DMS53 (cell line): ENCODE data around the gene COL23A1.
"Not testable (repeated sequence)": the region's sequence is repeated elsewhere in the genome, so short reads cannot be mapped to it uniquely, and the experiment has no call there.

Experiments used
- DNase-seq: peaks from one replicate; lab custom pipeline; 2025; lab: John Stamatoyannopoulos, UW

The COL23A1 gene

DNA sequence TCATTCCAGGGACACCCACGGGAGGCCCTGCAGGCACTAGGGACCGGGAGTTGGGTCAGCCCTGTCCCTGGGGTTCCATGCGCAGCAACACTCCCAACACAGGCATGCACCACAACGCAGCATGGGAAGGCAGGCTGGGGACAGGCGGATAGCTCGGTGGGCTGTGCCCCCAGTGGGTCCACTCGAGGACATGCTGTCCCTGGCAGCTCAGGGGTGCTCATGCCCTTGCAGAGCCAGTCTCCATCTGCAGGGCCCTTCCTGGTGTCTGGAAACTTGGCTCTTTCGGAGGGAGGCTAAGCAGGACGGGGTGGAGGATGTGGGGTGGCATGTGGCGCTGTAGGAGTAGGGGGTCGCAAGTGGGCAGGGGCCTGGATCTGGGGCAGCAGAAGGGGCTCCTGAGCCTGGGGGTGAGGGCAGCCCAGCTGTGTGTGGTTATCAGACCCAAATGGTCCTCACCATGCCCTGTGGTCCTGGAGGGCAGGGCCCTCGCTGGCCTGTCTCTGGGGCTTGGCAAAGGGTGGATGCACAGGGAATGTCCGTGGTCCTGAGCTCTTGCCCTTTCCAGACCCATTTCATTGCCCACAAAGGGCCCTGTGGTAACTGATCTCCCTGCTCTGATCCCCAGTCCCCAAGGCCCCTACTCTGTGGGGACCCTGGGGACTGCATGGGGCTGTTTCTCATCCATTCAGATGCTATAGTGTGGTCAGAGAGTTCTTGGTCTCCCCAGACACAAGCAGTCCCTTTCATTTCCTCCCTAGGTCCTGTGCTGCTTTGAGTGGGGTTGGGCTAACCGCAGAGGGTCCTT, 267.3 kb downstream of the COL23A1 start:
- DNase-seq, result no peak

DNA sequence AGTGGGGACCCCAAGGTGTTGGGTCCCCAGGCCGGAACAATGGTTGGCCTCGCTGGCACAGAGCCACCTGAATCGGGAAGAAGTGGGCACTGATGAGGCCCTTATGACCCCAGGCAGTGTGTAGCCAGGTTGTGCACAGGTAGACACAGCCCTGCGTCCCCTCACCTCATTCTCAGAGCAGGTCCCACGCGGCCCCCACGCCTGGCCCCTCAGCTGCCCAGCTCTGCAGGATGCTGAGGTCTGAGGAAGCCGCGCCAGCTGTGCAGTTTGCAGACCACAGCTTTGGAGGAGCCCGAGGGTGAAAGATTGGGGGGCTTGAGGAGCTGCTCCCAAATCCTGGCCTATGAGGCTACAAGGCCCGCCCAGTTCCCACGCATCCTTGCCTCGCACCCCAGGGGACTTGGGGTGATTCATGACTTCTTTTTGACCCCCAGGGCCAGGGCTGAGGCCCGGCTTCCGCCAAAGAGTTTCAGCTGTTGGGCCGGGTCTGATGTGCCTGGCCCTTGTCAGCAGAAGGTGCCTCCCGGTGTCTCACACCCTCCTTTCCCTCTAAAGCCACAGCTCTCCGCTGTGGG, 269.8 kb downstream of the COL23A1 start:
- DNase-seq, result no peak

DNA sequence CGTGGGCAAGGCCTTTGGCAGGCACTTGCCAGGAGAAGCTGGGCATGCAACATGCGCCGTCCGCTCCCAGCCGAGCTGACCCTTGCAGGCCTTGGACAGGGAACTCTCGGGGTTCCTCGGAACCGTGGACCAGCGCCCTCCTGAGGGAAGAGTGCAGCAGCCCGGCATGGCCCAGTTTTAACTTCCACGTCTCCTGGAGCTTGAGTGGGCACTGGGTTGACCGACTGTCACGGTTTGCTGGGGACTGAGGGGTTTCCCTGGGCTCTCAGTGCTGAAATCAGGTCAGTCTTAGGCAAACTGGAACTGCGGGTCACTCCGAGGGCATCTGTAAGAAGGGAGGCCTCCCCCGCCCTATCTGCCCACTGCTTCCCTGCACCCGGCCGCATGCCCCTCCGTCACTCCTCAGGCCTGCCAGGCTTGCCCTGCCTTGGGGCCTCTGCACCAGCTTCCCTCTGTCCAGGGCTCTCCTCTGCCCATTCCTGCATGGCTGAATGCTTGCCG, 270.6 kb downstream of the COL23A1 start:
- no peak for DNase-seq

DNA sequence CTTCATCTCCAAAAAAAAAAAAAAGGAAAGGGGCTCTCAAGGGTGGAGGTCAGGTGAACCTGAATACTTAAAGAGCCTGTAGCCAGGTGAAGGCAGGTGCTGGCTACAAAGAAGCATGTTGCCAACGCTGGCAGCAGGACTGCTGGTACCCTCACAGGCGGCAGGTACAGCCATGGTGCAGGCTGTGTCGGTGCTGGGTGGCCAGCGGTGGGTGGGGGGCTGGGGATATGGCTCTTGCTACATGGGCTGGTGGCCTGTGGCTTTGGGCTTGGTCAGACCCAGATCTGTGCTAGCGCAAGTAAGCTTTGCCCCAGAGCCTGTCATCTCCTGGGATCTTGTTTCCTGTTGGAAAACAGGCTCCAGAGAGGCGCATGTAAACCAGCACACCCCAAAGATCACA, 271.3 kb downstream of the COL23A1 start:
- DNase-seq, result no peak

DNA sequence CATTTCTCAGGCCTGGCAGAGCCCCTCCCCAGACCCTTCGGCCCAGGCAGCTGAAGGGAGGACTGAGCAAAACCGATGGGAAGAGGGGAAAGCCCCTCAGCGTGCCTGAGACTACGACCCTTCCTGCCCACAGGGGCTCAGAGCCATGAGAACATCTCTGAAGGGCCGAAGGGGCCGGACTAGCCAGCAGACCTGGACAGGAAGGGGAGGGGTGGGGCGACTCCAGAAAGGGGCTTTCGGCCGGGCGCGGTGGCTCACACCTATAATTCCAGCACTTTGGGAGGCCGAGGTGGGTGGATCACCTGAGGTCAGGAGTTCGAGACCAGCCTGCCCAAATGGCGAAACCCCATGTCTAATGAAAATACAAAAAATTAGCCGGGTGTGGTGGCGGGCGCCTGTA, 271.8 kb downstream of the COL23A1 start:
- DNase-seq, result no peak

DNA sequence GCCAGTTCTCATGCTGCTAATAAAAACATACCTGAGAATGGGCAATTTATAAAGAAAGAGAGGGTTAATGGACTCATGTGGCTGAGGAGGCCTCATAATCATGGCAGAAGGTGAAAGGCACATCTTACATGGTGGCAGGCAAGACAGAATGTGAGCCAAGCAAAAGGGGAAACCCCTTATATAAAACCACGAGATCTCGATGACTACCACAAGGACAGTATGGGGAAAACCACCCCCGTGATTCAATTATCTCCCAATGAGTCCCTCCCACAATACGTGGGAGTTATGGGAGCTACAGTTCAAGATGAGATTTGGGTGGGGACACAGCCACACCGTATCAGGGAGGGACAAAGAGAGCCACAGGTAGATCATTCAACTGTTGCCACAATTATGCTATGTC, 272.5 kb downstream of the COL23A1 start:
- DNase-seq, result not testable (repeated sequence)

DNA sequence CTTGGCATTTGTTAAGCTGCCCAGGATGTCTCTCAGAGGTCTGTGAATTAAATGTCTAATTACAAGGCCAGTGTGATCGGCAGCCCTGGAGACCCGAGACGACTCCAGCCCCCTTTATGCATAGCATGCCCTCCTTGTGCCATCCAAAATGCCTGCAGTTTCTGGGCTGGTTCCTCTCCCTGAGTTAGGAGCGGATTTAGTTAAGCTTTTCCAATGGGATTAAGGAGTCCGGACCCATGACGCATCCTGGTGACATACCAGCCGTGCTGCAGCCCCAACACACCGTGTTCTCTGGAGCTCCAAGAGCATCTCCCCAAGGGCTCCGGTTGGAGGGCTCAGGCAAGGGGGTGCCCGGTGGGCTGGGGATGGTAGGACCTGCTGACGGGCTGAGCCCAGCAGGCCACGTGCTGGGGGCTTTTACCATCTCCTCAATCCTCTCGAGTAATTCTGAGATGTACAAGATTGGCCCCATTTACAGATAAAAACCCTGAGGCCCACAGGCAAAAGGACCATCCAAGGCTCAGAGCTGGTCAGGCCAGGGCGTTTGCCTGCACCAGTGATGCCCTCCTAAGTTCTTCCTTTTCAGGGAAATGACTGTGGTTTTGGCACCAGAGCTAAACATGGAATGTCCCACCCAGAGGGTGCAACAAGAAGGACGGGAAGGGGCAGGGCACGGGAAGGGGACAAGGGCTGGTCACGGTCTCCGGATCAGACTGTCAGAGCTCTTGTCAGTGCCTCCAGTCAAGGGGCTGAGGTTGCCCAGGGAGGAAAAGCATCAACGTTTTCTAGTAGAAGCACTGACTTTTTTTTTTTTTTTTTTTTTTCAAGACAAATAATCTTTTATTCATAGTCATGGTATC, 275.0 kb downstream of the COL23A1 start:
- DNase-seq, result no peak

DNA sequence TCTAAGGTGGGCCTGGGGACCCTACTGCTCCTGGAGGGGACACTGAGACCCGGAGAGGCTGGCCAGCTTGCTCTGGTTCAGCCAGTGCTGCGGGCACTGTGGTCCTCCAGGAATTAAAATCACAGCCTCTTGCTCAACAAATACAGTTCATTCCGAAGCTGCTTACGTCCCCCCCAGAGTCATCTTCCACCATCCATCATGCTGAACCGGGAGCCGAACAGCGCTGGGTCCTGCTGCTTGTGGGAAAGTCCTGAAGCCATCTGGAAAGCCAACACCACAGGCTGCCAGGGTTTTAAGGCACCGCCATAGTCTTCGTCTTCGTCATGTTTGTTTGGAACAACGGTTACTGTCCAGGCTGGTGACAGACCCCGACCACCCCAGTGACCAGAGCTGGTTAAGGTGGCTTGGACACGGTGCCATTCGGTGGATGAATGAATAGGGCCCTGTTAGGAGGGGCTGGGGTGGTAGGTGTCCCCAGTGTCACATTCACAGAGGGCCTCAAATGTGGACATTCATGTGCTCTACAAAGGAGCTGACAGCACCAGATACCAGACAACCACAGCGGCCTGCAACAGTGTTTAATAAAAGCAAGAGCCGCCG, 276.0 kb downstream of the COL23A1 start:
- DNase-seq, result no peak

DNA sequence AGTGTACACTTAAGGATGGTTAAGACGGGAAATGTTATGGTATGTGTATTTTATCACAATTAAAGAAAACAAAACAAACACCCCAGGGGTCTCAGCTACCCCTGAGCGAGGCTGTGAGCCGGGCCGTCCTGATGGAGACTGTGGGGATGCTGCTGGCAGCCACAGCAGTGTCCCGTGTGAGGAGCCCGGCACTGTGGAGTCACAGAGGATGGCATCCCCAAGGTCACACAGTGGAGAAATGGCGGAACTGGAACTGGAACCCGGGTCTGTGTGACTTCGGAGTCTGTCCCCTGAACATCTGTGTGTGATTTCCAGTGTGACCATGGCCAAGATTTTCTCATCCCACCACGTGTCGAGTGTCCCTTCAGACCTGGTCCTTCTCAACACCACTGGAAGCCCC, 276.9 kb downstream of the COL23A1 start:
- no peak for DNase-seq

DNA sequence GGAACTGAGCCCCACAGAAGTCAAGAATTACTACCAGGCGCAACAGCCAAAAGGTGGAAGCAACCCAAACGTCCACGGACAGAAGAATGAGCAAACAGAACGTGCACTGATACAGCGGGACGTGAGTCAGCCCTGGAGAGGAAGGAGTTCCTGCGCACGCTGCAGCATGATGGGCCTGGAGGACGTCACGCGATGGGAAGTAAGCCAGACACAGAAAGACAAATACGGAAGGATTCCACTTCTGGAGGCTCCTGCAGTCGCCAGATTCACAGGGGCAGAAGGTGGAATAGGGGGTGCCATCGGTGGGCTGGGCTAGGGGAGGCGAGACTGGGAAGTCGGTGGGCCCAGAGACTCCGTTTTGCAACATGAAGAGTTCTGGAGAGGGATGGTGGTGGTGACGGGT, 277.3 kb downstream of the COL23A1 start:
- DNase-seq, result peak; percentile 48

DNA sequence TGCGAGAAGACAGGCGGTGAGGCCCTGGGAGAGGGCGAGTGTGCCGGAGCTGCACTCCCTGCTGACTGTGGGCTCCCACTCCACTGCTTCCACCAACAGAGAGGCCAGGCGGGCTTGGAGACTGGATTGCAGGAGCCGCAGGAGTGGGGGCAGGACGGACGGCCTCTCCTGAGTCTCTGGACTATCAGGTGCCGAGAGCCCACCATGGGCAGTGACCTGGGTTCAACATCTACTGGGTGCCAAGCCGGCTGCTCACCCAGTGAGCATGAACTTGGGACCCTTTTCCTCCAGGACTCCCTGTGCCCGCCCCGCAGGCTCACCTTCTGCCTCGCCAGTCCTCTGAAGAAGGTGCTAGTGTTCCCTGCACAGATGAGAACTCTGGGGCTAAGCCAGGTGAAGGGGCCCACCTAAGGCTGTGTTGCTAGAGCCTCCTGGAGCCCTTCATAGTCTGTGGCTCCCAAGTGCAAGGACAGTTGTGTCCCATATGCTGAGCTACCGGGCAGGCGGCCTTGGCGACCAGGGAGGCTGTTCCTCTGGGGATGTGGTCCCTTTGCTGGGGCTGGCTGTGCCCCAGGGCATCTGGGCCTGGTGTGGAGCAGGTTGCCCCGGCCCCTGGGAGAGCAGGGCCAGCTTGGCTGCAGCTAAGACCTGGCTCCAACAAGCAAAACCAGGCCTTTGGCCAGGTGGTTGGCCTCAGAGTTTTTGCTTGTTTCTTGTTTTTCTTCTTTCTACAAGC, 279.9 kb downstream of the COL23A1 start:
- DNase-seq, result no peak

DNA sequence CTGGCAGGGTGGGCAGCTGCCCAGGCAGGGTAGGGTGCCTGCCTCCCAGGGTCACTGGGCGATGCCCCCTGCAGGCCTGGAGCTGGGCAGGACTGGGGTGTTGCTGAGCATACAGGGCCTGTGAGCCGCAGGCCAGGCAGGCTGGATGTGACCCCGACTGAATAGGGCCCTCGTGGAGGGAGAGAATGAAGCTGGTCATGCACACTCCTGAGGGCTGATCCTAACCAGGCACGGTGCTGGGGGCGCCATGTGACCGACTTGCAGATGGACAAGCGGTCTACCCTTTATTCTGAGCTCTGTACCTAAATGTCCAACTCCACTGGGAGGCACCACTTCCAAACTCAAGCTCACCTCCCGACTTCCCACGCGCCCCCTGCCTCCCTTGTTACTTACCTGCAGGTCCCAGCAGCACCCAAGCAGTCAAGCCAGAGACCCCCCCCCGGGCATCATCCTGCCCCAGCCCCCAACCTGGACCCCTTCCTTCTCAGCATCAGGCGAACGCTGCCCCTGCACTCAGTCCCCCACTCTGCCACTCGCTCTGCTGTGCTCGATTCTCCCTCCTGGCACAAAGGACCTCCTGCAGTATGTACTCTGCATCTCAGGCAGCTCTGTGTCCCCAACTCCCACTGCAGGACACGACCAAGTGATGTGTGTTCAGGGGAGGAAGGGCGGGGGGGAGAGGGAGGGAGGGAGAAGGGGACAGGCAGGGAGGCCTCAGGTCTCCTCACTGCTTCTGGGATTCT, 280.8 kb downstream of the COL23A1 start:
- DNase-seq, result no peak

DNA sequence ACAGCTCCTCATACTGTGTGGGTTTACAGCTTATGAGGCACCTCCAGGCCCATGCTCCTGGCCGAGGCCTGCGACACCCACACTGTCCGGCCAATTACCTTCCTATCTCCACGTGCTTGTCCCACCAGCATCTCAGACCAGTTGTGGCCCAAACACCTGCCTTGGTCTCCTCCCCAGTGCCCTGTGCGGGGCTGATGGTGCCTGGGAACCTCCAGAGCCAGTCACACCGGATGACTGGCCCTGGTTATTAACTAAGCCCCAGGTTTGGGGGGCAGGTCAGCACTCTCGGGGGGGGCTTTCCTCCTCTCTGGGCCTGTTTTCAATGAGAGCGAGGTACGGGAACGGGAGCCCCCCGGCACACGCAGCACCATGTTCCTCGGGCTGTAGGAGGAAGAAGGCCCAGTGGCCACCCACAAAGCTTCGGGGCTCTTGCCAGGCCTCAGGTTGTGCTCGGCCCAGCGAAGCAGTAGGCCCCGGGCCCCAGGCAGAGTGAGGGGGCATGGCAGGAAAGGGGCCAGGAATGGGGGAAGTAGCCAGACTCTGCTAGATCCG, 281.6 kb downstream of the COL23A1 start:
- no peak for DNase-seq

DNA sequence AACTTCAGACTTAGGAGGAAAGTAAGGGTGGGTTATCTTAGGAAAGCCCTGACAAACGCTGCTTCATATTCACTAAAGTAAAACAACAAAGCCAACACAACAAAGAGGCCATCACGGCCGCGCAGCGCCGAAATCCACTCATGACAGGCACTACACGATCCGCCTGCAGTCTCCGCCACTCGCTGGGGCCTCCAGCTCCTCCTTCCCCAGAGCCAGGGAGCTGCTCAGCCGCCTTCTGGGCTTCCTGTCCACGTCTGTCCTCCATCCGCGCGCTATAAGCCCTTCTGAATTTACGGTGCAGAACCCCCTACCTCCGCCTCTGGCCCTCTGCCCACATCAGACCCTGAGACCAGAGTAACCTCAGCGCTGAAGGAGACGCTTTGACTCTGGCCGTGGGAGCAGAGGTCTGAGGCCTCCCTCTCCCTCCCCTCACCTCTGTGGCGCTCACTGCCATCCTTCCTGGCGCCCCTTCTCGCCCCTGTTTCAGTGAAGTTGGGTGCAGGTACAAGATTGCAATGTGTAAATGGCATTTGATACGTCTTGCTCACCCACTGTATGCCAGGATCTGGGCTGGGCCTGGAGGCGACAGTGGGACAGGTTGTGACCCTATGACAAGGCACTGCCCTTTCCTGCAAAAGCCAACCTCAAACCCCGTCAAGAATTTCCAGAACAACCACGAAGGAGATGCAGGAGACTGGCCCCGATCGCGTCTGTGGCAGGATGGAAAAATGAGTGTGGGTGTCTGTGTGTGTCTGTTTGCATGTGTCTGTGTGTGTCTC, 282.7 kb downstream of the COL23A1 start:
- no peak for DNase-seq

DNA sequence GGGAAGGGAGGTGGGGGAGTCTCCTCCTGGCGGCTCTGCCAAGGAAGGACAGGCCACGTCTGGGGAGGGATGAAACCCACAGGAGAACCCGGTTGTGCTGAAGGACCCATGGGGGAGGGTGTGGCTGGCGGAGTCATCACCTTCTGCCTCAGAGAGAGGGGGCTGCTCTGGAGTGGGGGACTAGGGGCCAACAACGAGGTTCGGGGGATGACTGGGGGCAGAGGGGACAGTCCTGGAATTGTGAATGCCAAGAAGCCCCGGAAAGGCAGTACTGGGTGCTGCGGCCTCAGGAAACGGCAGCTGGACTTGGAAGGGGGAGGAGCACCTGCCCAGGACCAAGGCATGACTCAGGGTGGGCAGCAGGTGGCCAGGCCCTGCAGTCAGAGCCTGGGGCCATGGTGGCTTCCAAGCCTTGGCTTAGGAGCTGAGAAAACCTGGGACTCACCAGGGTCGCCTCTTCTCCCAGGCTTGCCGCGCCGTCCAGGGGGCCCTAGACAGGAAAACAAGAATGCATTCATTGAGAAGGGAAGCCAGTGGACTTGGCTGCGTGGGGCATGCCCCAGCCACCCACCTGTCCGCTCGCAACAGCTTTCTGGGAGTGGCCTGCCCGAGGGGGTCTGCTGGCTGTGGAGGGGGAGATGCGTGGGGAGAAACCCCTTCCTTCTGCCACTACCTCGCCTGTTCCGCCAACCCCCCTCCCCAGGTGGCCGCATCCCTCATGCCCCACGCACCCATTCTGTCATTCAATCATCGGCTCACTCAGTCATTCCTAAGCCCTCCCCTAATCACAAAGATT, 283.6 kb downstream of the COL23A1 start:
- DNase-seq, result no peak

DNA sequence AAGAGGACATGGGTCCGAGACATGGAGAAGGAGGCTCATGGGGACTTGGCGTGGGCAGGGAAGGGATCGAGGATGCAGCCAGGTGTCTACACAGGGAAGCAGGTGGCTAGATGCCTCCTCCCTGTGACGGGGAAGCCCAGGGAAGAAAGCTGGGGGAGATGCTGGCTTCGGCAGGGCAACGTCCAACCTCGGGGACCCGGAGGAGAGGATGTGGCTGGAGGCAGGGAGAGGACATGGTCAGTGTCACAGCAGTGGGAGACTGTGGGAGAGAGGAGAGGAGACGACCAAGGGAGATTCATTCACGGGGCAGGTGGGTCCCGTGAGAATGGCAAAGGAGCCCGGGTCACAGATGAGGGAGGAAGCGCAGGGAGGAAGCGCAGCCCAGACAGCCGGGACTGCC, 284.4 kb downstream of the COL23A1 start:
- no peak for DNase-seq

DNA sequence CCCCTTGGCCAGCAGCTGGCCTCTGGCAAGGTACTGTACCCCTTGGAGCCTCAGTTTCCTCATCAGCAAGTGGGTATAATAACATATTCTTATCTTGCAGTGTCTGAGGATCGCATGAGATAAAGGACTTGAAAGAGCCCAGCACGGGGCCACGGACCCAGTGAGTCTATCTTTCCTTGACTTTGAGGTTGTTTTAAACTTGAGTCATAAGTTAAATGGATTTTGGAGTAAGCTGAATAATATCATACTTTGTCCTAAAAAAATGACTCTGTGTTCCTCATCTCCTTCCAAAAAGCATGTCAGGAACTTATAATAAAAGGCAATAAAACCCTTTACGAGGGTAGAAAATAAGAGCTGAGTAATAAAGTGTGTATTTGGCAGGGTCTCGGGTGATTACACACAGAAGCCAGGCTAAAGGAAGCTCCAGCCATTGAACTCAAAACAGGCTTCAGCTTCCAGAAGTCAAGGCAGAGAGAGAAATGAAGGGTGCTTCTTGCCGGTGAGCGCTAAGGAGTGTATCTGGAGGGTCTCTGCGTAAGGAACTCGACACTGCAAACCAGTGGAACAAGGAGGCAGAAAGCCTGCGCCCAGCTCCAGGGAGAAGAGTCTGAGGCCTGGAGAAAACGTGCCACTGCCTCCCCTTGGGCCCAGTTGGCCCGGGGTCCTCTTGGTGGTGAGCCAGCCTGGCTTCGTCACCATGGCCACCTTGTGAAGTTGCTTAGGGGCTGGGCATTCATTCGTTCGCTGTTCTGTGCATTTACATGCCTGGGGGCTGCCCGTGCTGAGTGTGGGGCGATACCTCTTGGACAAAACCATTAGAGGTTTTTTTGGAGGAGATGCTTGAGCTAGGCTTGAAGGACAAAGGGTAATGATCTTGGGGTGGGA, 285.2 kb downstream of the COL23A1 start:
- DNase-seq, result no peak

DNA sequence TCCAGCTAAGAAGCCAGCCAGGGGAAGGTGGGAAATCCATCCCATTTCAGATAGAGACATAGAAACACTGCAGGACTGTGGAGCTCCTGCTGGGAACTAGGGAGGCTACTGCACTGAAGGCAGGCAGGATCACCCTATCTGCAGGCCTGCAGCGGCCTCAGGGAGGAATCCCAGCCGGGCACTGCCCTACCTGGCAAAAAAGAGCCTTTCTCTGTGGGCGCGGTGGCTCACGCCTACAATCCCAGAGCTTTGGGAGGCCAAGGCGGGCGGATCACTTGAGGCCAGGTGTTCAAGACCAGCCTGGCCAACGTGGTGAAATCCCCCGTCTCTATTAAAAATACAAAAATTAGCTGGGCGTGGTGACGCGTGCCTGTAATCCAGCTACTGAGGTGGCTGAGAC, 286.2 kb downstream of the COL23A1 start:
- no peak for DNase-seq
